Activated naive CD4-positive, alpha-beta T cell treated with anti-CD3 and anti-CD28 coated beads, Interleukin-2, amount 50 U/mL, for 72 hours (primary cell): ENCODE results near the gene SDR9C7. TPM values are rescaled to one million over a fixed set of nuclear protein-coding genes. Genes with fewer than 3 reads are reported as not detected.
"Not testable (repeated sequence)": the region's sequence is repeated elsewhere in the genome, so short reads cannot be mapped to it uniquely, and the experiment has no call there.

Source experiments
- ATAC-seq, 2 donors: fragments of 150-1000 bp; cut with Tn5 transposase; 2 replicates each; pipeline ENCODE4 v1.10.0; 2021; ENCODE audit warnings: mild to moderate bottlenecking in 2 of 2, moderate library complexity in 2 of 2
- DNase-seq, 2 donors: peaks; one replicate each; pipeline ENCODE4 v3.0.0; 2021 to 2022; ENCODE audit warnings: low spot score in 2 of 2
- H3K27ac Mint-ChIP-seq, 2 donors: one replicate each; pipeline ENCODE4 v1.8.0; 2022; ENCODE audit warnings: mild to moderate bottlenecking in 2 of 2, mixed read lengths in 2 of 2
- H3K36me3 Mint-ChIP-seq, 2 donors: one replicate each; pipeline ENCODE4 v1.8.0; 2022; ENCODE audit warnings: mixed read lengths in 2 of 2
- H3K9me3 Mint-ChIP-seq, 2 donors: one replicate each; pipeline ENCODE4 v1.8.0; 2022; ENCODE audit warnings: mixed read lengths in 2 of 2
- total RNA-seq, 2 donors: library from RNA; stranded (reverse); gene quantifications; one replicate each; pipeline ENCODE4 v1.2.3, GENCODE V29; 2022

The SDR9C7 gene
- total RNA-seq, result not detected

DNA sequence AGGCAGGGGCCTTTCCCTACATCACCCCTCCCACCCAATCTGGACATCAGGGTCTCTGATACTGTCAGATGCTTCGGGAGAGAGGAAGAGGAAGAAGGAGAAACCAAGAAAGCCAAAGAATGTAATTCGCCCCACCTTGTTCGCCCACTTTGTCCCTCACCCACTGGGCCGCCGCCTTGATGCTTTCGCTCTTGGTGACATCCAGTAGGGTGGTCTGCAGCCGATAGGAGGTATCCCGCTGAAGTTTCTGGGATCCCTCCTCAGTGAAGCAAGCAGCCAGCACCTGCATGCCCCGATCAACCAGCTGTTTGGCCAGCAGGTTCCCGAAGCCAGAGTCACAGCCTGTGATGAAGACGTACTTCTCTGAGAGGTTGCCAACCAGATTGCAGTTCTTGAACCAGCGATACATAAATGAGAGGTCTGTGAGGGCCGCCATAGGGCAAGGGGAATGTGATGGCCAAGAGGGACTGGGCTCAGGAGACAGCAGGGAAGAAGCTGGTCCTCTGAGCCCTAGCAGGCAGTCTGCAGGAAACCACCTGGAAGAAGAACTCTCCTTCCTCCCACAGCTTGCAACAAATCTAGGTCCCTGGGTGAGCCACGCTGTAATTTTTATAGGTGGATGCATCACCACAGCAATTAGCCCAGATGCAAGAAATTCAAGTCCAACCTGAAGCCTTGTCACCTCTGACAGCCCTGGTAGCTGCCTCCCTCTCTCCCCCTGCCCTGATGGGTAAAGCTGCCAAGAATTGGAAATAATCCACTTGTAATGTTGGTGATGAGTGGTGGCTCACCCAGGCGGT lies at the start of gene SDR9C7:
TSS of gene SDR9C7 (minus strand) at position 583 of the 800 bp plus-strand sequence. CDS start at position 436, 147 bp downstream.
- H3K27ac Mint-ChIP-seq, result no peak within 1 kb of the TSS
- DNase-seq, result no peak
- no peak for ATAC-seq
- H3K9me3 Mint-ChIP-seq, result no peaks in the 10 kb centered on the region
- H3K36me3 Mint-ChIP-seq, result no peaks in the 10 kb centered on the region

- Mint-ChIP-seq H3K36me3 (no peaks in the 10 kb centered on the region), H3K27ac (peak overlapping the region in 1 of 2 donors; percentile 4), H3K9me3 (no peaks in the 10 kb centered on the region)
- no peak for DNase-seq
- ATAC-seq, result no peak
These were observed 49.2 kb upstream of the SDR9C7 start for GRCh38 chr12:56983386-56983785.

DNA sequence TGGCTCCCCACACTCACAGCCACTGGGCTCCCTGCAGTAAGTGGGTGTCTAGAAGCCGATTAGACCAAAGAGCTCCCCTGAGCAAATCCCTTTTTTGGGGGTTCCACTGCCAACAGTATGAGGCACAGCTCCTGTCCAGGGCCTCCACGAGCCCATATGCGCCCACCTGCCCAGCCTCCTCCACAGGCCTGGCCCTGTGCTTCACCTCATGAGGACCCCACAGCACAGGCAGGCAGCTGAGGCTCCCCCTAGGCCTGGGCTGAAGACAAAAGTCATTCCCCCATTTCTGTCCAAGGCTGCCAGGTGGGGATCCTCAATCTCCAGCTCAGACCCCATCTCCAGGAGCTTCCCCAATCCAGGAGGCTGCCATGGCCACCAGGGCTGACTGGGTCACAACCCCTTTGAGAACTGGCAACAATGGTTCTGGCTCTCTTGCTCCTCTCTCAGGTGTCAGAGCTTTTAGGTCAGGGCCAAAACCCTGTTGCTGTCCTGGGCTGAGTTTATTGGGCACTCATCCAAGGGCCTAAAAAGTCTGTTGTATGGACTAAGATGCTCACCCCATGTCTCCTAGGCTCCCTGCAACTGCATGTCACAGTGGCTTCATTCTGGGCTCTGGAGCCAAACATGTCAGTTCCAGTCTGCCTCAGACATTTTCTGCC lies 48.5 kb upstream of the SDR9C7 start:
- not testable (repeated sequence) for DNase-seq, ATAC-seq, H3K9me3 Mint-ChIP-seq, H3K36me3 Mint-ChIP-seq
- peak overlapping the region in 1 of 2 donors; percentile 4 for H3K27ac Mint-ChIP-seq

DNA sequence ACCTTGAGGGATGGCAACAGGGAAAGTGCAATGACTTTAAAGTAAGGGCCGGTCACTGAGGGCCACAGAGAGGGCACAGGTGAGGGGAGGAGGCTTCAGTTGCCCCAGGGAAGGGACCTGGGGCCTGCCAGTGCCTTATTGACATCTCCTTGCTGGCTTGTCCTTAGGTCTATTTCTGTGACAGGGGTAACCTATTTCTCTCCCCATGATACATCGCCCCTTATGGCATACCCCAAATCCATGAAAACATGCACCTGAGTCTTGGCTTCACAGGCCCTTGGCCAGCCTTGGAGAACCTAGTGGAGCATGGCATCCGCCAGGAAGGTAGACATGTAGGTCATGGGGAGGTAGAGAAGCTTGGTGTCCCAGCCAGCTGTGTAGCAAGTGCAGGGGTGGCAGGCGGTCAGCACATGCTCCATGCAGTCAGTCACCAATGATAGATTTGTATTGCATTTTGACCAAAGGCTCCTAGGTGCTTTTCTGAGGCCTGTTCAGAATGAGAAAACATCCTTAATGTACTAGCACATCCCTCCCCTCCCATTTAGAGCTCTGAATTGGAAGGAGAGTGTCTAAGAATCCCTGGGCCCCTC lies 46.8 kb upstream of the SDR9C7 start:
- Mint-ChIP-seq H3K9me3 (no peaks in the 10 kb centered on the region), H3K36me3 (no peaks in the 10 kb centered on the region), H3K27ac (peak overlapping the region in 1 of 2 donors; percentile 59)
- no peak for ATAC-seq
- no peak for DNase-seq

DNA sequence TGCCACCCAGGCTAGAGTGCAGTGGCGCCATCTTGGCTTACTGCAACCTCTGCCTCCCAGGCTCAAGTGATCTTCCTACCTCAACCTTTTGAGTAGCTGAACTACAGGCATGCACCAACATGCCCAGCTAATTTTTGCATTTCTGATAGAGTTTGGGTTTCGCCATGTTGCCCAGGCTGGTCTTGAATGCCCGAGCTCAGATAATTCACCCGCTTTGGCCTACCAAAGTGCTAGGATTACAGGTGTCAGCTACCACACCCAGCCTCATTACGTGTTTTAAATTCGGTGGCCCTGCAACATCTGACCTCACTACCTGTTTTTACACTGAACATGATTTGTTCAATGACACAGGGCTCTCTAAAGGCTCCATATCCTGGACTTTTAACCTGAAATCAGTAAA lies 46.1 kb upstream of the SDR9C7 start:
- DNase-seq (no peak), ATAC-seq (no peak)
- no peaks in the 10 kb centered on the region for H3K36me3 Mint-ChIP-seq
- H3K9me3 Mint-ChIP-seq, result no peaks in the 10 kb centered on the region
- H3K27ac Mint-ChIP-seq, result peak overlapping the region; percentile 26 to 59

DNA sequence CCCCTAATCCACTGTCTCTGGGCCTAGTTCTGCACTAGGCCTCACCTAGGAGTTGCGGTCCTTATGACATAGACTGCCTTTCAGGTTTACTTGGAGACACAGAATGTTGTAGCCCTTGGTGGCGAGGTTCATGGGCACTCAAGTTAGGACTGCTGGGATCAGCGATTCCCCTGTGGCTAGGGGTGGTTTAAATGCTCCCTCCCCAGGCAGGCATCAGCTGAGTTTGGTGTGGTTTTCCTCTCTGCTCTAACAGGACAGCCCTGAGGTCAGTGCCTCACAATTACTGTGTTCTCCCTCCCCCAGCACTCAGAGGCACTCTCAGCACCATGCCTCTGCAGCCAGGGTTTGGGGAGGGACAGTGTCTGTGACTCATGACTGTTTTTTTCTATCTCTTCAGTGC lies 45.4 kb upstream of the SDR9C7 start:
- no peak for ATAC-seq
- peak overlapping the region in 1 of 2 donors; percentile 59 for H3K27ac Mint-ChIP-seq
- H3K36me3 Mint-ChIP-seq, result no peaks in the 10 kb centered on the region
- no peak for DNase-seq
- H3K9me3 Mint-ChIP-seq, result no peaks in the 10 kb centered on the region

DNA sequence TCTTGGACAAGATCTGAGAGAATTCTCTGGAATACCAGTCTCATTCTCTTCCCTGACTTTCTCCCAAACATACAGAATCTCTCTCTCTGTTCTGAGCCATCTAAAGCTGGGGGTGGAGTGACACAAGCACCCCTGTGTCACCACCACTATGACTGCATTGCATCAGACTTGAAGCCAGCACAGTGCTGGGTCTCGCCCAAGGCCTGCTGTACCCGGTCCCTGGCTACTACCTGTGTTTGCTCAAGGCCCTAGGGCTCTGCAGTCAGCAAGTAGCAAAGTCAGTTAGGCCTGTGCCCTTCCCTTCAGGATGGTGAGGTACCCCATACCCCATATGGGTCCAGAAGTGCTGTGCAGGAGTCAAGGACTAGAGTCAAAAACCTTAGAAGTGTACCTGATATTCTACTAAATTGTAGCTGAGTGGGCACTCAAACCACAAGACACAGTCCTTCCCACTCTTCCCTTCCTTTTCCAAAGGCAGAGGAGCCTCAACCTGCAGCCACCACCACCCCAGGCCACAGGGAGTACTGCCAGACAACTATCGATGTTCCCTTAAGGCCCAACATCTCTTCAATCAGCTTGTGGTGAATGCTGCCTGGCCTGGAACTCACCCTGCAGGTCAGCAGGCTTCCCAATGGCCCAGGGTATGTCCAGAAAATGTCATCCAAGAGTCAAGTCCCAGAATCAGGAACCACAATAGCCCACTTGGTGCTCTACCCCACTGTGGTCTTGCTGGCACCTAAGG lies 44.4 kb upstream of the SDR9C7 start:
- no peak for DNase-seq
- H3K27ac Mint-ChIP-seq, result no peak overlapping the region
- H3K9me3 Mint-ChIP-seq, result no peaks in the 10 kb centered on the region
- no peaks in the 10 kb centered on the region for H3K36me3 Mint-ChIP-seq
- ATAC-seq, result no peak

DNA sequence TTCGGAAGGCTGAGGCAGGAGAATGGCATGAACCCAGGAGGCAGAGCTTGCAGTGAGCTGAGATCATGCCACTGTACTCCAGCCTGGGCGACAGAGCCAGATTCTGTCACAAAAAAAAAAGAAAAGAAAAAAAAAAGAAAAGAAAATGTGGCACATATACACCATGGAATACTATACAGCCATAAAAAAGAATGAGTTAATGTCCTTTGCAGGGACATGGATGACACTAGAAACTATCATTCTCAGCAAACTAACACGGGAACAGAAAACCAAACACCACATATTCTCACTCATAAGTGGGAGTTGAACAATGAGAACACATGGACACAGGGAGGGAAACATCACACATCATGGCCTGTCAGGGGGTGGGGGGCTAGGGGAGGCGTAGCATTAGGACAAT lies 43.2 kb upstream of the SDR9C7 start:
- H3K36me3 Mint-ChIP-seq, DNase-seq, H3K27ac Mint-ChIP-seq, H3K9me3 Mint-ChIP-seq, ATAC-seq: not testable (repeated sequence)

DNA sequence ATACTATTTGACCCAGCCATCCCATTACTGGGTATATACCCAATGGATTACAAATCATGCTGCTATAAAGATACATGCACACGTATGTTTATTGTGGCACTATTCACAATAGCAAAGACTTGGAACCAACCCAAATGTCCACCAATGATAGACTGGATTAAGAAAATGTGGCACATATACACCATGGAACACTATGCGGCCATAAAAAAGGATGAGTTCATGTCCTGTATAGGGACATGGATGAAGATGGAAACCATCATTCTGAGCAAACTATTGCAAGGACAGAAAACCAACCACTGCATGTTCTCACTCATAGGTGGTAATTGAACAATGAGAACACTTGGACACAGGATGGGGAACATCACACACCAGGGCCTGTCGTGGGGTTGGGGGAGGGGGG lies 40.0 kb upstream of the SDR9C7 start:
- not testable (repeated sequence) for H3K36me3 Mint-ChIP-seq, DNase-seq, H3K9me3 Mint-ChIP-seq, H3K27ac Mint-ChIP-seq, ATAC-seq

DNA sequence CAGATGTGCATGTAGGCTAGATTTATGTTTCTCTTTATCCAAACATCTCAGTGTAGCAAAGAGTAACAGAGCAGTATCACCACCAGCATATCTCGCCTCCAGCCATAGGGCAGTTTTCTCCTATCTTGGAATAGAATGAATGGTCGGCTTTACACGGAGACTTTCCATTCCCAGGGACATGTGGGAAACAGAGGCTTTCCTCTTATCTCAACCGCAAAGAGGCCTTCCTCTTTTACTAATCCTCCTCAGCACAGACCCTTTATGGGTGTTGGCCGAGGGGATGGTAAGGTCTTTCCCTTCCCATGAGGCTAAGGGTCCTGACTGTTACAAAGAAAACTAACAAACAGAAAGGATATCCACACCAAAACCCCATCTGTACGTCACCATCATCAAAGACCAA lies 34.7 kb upstream of the SDR9C7 start:
- not testable (repeated sequence) for ATAC-seq, H3K36me3 Mint-ChIP-seq, H3K9me3 Mint-ChIP-seq, DNase-seq, H3K27ac Mint-ChIP-seq

DNA sequence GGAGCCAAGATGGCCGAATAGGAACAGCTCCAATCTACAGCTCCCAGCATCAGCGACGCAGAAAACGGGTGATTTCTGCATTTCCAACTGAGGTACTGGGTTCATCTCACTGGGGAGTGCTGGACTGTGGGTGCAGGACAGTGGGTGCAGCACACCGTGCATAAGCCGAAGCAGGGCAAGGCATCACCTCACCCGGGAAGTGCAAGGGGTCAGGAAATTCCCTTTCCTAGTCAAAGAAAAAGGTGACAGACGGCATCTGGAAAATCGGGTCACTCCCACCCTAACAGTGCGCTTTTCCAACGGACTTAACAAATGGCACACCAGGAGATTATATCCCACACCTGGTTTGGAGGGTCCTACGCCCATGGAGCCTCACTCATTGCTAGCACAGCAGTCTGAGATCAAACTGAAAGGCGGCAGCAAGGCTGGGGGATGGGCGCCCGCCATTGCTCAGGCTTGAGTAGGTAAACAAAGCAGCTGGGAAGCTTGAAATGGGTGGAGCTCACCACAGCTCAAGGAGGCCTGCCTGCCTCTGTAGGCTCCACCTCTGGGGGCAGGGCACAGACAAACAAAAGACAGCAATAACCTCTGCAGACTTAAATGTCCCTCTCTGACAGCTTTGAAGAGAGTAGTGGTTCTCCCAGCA lies 31.9 kb upstream of the SDR9C7 start:
- not testable (repeated sequence) for H3K9me3 Mint-ChIP-seq, ATAC-seq, H3K36me3 Mint-ChIP-seq, DNase-seq, H3K27ac Mint-ChIP-seq

DNA sequence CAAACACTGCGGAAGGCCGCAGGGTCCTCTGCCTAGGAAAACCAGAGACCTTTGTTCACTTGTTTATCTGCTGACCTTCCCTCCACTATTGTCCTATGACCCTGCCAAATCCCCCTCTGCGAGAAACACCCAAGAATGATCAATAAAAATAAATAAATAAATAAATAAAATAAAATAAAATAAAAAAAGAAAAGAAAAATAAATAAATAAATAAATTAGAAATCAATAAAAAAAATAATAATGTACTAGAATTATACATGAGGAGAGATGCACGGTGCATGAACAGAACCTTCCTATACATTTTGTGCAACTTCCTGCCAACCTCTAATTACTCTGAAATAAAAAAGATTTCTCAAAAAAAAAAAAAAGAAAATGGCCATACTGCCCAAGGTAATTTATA lies 30.9 kb upstream of the SDR9C7 start:
- not testable (repeated sequence) for H3K36me3 Mint-ChIP-seq, DNase-seq, H3K9me3 Mint-ChIP-seq, ATAC-seq, H3K27ac Mint-ChIP-seq

- not testable (repeated sequence) for H3K9me3 Mint-ChIP-seq, ATAC-seq, DNase-seq, H3K27ac Mint-ChIP-seq
- H3K36me3 Mint-ChIP-seq, result peaks cover 0 to 10% of the 10 kb centered on the region in 2 donors
These were observed 29.3 kb upstream of the SDR9C7 start for GRCh38 chr12:56963557-56963956.

GRCh38 chr12:56962247-56962646 lies 28.0 kb upstream of the SDR9C7 start:
- ATAC-seq, H3K27ac Mint-ChIP-seq, DNase-seq, H3K9me3 Mint-ChIP-seq: not testable (repeated sequence)
- peaks cover 0 to 17% of the 10 kb centered on the region in 2 donors for H3K36me3 Mint-ChIP-seq

- Mint-ChIP-seq H3K9me3 (peaks cover 3 to 9% of the 10 kb centered on the region in 2 donors), H3K36me3 (peaks cover 0 to 17% of the 10 kb centered on the region in 2 donors), H3K27ac (no peak overlapping the region)
- DNase-seq, result no peak
- no peak for ATAC-seq
These were observed 24.2 kb upstream of the SDR9C7 start for GRCh38 chr12:56958422-56958821.
